ENCODE results near the gene LTB4R.

DNA sequence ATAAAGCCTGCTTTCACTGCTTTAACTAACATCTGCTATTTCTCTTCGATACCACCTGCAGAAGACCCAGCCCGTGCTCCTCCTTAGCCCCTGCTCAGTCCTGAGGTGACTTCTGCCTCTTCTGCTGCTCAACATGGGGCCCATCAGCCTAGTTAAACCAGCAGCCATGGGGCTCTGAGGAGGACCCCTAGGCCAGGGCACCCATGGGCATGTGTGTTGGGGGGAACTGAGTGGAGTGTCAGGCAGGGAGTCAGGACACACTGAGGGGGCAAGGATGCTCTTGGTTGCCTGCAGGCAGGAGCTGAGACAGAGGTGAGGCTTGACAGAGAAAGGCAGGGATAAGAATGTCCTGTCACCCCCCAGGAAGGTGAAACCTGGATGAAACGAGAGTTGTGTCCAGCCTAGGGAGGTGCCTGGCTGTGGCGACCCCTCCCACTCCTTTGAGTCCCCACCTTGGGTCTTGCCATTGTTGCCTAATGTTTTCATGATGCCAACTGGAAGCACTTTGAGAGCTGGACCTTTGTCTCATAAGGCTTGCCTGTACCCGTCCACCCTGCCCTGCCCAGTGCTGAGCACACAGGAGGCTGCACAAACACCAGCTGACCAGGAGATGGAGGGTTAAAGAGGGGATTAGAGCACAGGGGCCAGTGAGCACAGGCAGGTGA is 27.4 kb upstream of the LTB4R start:
- no peak for TF ChIP-seq NFE2L1 (CRISPR knock-in tag; IDR thresholded peaks at IDR 0.05)
- TF ChIP-seq, protein P1, sequence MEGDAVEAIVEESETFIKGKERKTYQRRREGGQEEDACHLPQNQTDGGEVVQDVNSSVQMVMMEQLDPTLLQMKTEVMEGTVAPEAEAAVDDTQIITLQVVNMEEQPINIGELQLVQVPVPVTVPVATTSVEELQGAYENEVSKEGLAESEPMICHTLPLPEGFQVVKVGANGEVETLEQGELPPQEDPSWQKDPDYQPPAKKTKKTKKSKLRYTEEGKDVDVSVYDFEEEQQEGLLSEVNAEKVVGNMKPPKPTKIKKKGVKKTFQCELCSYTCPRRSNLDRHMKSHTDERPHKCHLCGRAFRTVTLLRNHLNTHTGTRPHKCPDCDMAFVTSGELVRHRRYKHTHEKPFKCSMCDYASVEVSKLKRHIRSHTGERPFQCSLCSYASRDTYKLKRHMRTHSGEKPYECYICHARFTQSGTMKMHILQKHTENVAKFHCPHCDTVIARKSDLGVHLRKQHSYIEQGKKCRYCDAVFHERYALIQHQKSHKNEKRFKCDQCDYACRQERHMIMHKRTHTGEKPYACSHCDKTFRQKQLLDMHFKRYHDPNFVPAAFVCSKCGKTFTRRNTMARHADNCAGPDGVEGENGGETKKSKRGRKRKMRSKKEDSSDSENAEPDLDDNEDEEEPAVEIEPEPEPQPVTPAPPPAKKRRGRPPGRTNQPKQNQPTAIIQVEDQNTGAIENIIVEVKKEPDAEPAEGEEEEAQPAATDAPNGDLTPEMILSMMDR (IDR thresholded peaks at IDR 0.05): no peak

Data from WTC11 (cell line).